Measurements from ENCODE around the gene SSH3.
A peak's percentile ranks its signal among the peaks of the same experiment; 100 is the strongest.

The SSH3 gene

GRCh38 chr11:67293090-67293489 lies 10.2 kb upstream of the SSH3 start:
- no peak for DNase-seq

GRCh38 chr11:67295846-67296245 lies 7.5 kb upstream of the SSH3 start:
- no peak for DNase-seq

GRCh38 chr11:67298786-67299185 lies 4.5 kb upstream of the SSH3 start:
- DNase-seq = no peak

GRCh38 chr11:67299471-67300191 lies 3.7 kb upstream of the SSH3 start:
- no peak for DNase-seq

- DNase-seq = no peak
Measured at GRCh38 chr11:67300256-67300755, 3.0 kb upstream of the SSH3 start.

GRCh38 chr11:67300756-67301312 lies 2.5 kb upstream of the SSH3 start:
- DNase-seq = no peak

- DNase-seq = no peak
Measured at GRCh38 chr11:67301313-67301921, 1.9 kb upstream of the SSH3 start.

- DNase-seq = peak; percentile 31
Measured at GRCh38 chr11:67301951-67302516, 1.3 kb upstream of the SSH3 start.

GRCh38 chr11:67302571-67303131 lies 679 bp upstream of the SSH3 start:
- peak; percentile 25 for DNase-seq

- DNase-seq = no peak
Measured at GRCh38 chr11:67303835-67304411, 593 bp downstream of the SSH3 start.

- DNase-seq = no peak
Measured at GRCh38 chr11:67304511-67305113, 1.3 kb downstream of the SSH3 start.

GRCh38 chr11:67306769-67307544 lies 3.6 kb downstream of the SSH3 start:
- no peak for DNase-seq

GRCh38 chr11:67307545-67308001 lies 4.2 kb downstream of the SSH3 start:
- DNase-seq = no peak

GRCh38 chr11:67308031-67308866 lies 4.9 kb downstream of the SSH3 start:
- DNase-seq = no peak

GRCh38 chr11:67309166-67309565 lies 5.8 kb downstream of the SSH3 start:
- no peak for DNase-seq

GRCh38 chr11:67309661-67310061 lies 6.3 kb downstream of the SSH3 start:
- DNase-seq = no peak

GRCh38 chr11:67310246-67311050 lies 7.1 kb downstream of the SSH3 start:
- no peak for DNase-seq

GRCh38 chr11:67311051-67311555 lies 7.8 kb downstream of the SSH3 start:
- no peak for DNase-seq

GRCh38 chr11:67311556-67312082 lies 8.3 kb downstream of the SSH3 start:
- DNase-seq = no peak
